CD4-positive, alpha-beta T cell (primary cell): ENCODE data around the gene ME3. TPM values are rescaled to one million over a fixed set of nuclear protein-coding genes. Genes with fewer than 3 reads are reported as not detected.

Experiments used
- ATAC-seq: fragments of 200-7000 bp; cut with Tn5 transposase; one replicate; pipeline ENCODE4 v1.10.0; 2022; ENCODE audit warnings: mild to moderate bottlenecking; ENCODE audit not compliant: poor library complexity
- CTCF ChIA-PET: fragments of 350-600 bp; sonication (Branson Sonifier 250); formaldehyde crosslinking; loops from one replicate; lab custom pipeline; 2021; ENCODE audit warnings: antibody characterized with exemption, inconsistent platforms; lab: Charles Lee
- POLR2A ChIA-PET: fragments of 350-600 bp; sonication (Branson Sonifier 250); formaldehyde crosslinking; loops from one replicate; lab custom pipeline; 2021; ENCODE audit warnings: antibody characterized with exemption, inconsistent platforms; lab: Charles Lee
- DNase-seq, 14 experiments: peaks; one replicate each; pipeline ENCODE4 v3.0.0-alpha.2; 2013 to 2020; ENCODE audit warnings: mixed read lengths in 2 of 14
- H3K27ac ChIP-seq, 2 donors: one replicate each; pipeline versions ENCODE4 v1.5.1 to v1.7.0; 2013; ENCODE audit warnings: low read length in 2 of 2, low read depth in 1 of 2, mild to moderate bottlenecking in 1 of 2
- H3K27me3 ChIP-seq, 2 experiments: 1 replicate in 1 of 2; 2 replicates in 1 of 2; pipeline versions ENCODE4 v1.6.1 to v1.7.0; 2013; ENCODE audit warnings: low read length in 2 of 2, control low read depth in 1 of 2, mild to moderate bottlenecking in 1 of 2, moderate library complexity in 1 of 2; ENCODE audit not compliant: insufficient read depth in 2 of 2, control insufficient read depth in 1 of 2
- H3K36me3 ChIP-seq: one replicate; pipeline ENCODE4 v1.6.1; 2013; ENCODE audit warnings: low read length, control low read depth; ENCODE audit not compliant: insufficient read depth
- H3K4me1 ChIP-seq: one replicate; pipeline ENCODE4 v1.6.1; 2013; ENCODE audit warnings: low read length, control low read depth; ENCODE audit not compliant: insufficient read depth
- H3K4me3 ChIP-seq: one replicate; pipeline ENCODE4 v1.5.1; 2013; ENCODE audit warnings: mild to moderate bottlenecking, low read length, moderate library complexity
- H3K9me3 ChIP-seq, 2 experiments: 1 replicate in 1 of 2; 2 replicates in 1 of 2; pipeline versions ENCODE4 v1.6.1 to v1.7.0; 2013; ENCODE audit warnings: low read length in 2 of 2, mild to moderate bottlenecking in 2 of 2, control low read depth in 1 of 2, moderate library complexity in 1 of 2; ENCODE audit not compliant: control insufficient read depth in 1 of 2, insufficient read depth in 1 of 2
- H3K27ac Mint-ChIP-seq: one replicate; pipeline ENCODE4 v1.8.0; 2020; ENCODE audit warnings: mixed read lengths
- H3K27me3 Mint-ChIP-seq: one replicate; pipeline ENCODE4 v1.8.0; 2021; ENCODE audit warnings: mixed read lengths
- H3K36me3 Mint-ChIP-seq: one replicate; pipeline ENCODE4 v1.8.0; 2021; ENCODE audit warnings: low read depth, mixed read lengths
- H3K4me1 Mint-ChIP-seq: one replicate; pipeline ENCODE4 v1.8.0; 2021; ENCODE audit warnings: low read depth, mixed read lengths
- H3K4me3 Mint-ChIP-seq: one replicate; pipeline ENCODE4 v1.8.0; 2020; ENCODE audit warnings: mild to moderate bottlenecking, mixed read lengths
- H3K9me3 Mint-ChIP-seq: one replicate; pipeline ENCODE4 v1.8.0; 2020; ENCODE audit warnings: mixed read lengths
- CTCF ChIP-seq: fragments of 200-600 bp; IDR thresholded peaks from one replicate; pipeline ENCODE4 v1.8.0; 2022; ENCODE audit warnings: antibody characterized with exemption, mild to moderate bottlenecking
- intact Hi-C, 2 experiments: fragments of 100-400 bp; cut with DNase I in 1 of 2; cut with micrococcal nuclease in 1 of 2; formaldehyde crosslinking; loops; one replicate each; pipeline versions ENCODE4 v1.15.1 to v1.9.0; 2023 to 2025; cut with DNase I, micrococcal nuclease
- total RNA-seq, 174 experiments: library from RNA in 2 of 174; stranded (reverse) in 2 of 174; gene quantifications; one replicate each; pipeline ENCODE4 v1.2.3 and lab custom pipeline; 2021 to 2026

ME3 gene
- total RNA-seq, 2 experiments from 2014 or later = 9.1 to 10.6 TPM

DNA sequence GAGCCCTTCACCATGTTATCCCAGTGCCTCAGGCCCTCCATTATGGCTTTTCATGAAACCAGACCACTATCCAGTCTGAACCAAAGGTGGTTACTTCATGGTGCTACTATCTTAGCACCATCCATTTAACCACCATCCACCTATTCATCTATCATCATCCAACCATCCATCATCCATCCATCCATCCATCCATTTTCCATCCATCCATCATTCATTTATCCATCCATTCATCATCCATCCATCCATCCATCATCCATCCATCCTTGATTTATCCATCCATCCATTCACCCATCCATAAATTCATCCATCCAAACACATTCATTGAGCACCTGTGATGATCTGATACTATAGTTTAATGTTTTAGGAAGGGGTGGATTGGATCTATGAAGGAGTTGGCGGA is 204.2 kb downstream of the ME3 start:
- H3K27me3 Mint-ChIP-seq = no peaks in the 10 kb centered on the region

DNA sequence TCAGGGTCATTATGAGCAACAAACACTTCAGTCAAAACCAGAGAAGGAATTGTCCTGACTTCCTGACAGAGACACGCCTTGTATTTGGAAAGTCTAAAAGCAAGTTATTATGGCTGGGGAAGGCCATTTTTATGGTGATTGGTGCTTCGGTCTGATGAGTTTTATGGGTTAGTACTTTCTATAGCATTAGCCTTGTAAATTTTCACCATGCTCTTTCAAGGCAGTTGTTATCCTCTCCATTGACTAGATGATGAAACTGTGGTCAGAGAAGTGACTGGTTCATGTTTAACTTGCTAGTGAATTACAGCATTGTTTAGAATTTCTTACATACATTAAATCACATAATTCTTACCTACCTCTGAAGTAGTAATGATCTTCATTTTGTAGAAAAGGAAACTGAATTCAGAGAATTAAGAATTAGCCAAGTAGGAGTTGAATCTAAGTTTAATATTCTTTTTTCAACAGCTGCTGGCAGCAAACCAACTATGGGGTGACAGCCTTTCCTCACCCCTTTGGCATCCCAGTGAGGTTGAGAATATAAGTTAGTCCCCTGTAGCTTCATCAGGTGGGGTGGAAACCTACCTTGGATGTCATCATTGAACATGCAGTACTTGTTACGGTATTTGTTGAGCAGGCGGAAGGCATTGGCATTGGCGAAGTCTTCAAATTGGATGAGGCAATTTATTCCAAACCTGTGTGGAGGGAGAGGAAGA is 207.8 kb downstream of the ME3 start:
- ATAC-seq (no peak), DNase-seq (no peak)
- Histone ChIP-seq H3K4me1 (no peaks in the 10 kb centered on the region), H3K27ac (no peak overlapping the region), H3K9me3 (no peaks in the 10 kb centered on the region), H3K27me3 (no peaks in the 10 kb centered on the region), H3K36me3 (no peaks in the 10 kb centered on the region), H3K4me3 (no peak overlapping the region)
- no peaks in the 10 kb centered on the region for H3K4me1 Mint-ChIP-seq
- intact Hi-C loops = no loop called here
- ChIA-PET POLR2A (no interaction called here), CTCF (no interaction called here)
- no peak overlapping the region for H3K4me3 Mint-ChIP-seq
- H3K9me3 Mint-ChIP-seq = no peaks in the 10 kb centered on the region
- no peaks in the 10 kb centered on the region for H3K27me3 Mint-ChIP-seq
- no peak overlapping the region for H3K27ac Mint-ChIP-seq
- TF ChIP-seq CTCF = no peak
- H3K36me3 Mint-ChIP-seq = no peaks in the 10 kb centered on the region

More for the DNA sequence above, 204.2 kb downstream of the ME3 start:
- no peak for ATAC-seq
- Histone ChIP-seq H3K4me1 (no peaks in the 10 kb centered on the region), H3K9me3 (no peaks in the 10 kb centered on the region), H3K27ac (no peak overlapping the region), H3K27me3 (no peaks in the 10 kb centered on the region), H3K4me3 (no peak overlapping the region), H3K36me3 (no peaks in the 10 kb centered on the region)
- ChIA-PET CTCF (interaction anchor here (0.8 kb wide), 1 partner anchor 43 kb away, joined by 3 read pairs; no protein-coding TSS in a partner anchor), POLR2A (no interaction called here)
- H3K36me3 Mint-ChIP-seq = no peaks in the 10 kb centered on the region
- no peaks in the 10 kb centered on the region for H3K9me3 Mint-ChIP-seq
- no peaks in the 10 kb centered on the region for H3K4me1 Mint-ChIP-seq
- no peak for DNase-seq
- no peak overlapping the region for H3K27ac Mint-ChIP-seq
- H3K4me3 Mint-ChIP-seq = no peak overlapping the region
- intact Hi-C loops = no loop called here
- TF ChIP-seq CTCF = no peak

GRCh38 chr11:86463955-86464354 is 208.5 kb downstream of the ME3 start:
- no peak overlapping the region for H3K4me3 ChIP-seq
- Mint-ChIP-seq H3K9me3 (no peaks in the 10 kb centered on the region), H3K27ac (no peak overlapping the region), H3K36me3 (no peaks in the 10 kb centered on the region), H3K4me3 (no peak overlapping the region), H3K27me3 (no peaks in the 10 kb centered on the region), H3K4me1 (no peaks in the 10 kb centered on the region)
- CTCF ChIA-PET = no interaction called here
- POLR2A ChIA-PET = no interaction called here
- DNase-seq (no peak), ATAC-seq (no peak)
- no peaks in the 10 kb centered on the region for H3K36me3 ChIP-seq
- intact Hi-C loops = no loop called here
- H3K9me3 ChIP-seq = no peaks in the 10 kb centered on the region
- no peak overlapping the region for H3K27ac ChIP-seq
- no peaks in the 10 kb centered on the region for H3K27me3 ChIP-seq
- TF ChIP-seq CTCF = no peak
- no peaks in the 10 kb centered on the region for H3K4me1 ChIP-seq
